GM10266 (cell line): Measurements from ENCODE around the gene HK2.

Experiments used
- DNase-seq: peaks from one replicate; pipeline ENCODE4 v3.0.0; 2012; ENCODE audit errors: extremely low spot score
- TF ChIP-seq, protein P1 (sequence below): IDR thresholded peaks from 2 replicates; pipeline ENCODE4 v1.5.1; 2012; ENCODE audit warnings: mild to moderate bottlenecking, low read depth; ENCODE audit not compliant: control insufficient read depth, insufficient read depth; ENCODE audit errors: missing control alignments

HK2 gene

DNA sequence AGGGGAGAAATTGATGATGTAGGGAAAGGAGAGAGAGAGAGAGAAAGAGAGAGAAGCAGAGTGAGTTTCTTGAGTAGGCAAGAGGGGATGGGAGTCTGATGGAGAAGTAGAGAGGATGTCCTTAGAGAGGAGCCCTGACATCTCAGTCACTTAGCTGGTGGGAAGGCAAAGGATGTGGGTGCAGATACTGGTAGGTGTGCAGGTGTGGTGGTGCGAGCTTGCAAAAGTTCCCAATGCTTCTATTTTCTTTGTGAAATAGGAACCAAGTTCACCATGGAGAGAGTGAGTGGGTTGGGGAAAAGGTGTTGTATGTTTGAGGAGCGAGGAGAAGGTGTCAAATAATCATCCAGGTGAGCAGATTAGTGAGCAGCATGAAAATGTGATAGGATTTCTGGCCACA, 98.0 kb downstream of the HK2 start:
- TF ChIP-seq, protein P1, sequence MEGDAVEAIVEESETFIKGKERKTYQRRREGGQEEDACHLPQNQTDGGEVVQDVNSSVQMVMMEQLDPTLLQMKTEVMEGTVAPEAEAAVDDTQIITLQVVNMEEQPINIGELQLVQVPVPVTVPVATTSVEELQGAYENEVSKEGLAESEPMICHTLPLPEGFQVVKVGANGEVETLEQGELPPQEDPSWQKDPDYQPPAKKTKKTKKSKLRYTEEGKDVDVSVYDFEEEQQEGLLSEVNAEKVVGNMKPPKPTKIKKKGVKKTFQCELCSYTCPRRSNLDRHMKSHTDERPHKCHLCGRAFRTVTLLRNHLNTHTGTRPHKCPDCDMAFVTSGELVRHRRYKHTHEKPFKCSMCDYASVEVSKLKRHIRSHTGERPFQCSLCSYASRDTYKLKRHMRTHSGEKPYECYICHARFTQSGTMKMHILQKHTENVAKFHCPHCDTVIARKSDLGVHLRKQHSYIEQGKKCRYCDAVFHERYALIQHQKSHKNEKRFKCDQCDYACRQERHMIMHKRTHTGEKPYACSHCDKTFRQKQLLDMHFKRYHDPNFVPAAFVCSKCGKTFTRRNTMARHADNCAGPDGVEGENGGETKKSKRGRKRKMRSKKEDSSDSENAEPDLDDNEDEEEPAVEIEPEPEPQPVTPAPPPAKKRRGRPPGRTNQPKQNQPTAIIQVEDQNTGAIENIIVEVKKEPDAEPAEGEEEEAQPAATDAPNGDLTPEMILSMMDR: no peak

DNA sequence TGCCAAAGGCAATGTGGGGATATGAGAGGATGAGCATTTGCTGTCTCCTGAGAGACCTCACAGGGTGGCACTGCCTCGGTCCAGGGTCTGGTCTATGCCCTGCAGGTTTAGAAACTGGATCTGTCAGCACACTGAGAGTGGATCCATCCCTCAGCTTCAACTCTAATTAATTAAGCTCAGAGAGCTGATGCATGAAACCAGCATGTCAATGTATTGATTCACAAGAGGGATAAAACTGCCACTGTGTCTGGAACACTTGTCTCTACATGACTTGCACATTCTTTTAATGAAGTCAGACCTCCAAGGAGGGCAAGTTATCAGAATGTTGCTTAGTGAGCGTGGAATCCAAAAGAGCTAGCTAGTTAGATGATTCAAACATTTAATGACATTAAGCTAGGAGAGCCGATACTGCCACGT, 102.1 kb downstream of the HK2 start:
- no peak for DNase-seq
- TF ChIP-seq, protein P1: no peak

More for the DNA sequence above, 98.0 kb downstream of the HK2 start:
- DNase-seq: no peak

DNA sequence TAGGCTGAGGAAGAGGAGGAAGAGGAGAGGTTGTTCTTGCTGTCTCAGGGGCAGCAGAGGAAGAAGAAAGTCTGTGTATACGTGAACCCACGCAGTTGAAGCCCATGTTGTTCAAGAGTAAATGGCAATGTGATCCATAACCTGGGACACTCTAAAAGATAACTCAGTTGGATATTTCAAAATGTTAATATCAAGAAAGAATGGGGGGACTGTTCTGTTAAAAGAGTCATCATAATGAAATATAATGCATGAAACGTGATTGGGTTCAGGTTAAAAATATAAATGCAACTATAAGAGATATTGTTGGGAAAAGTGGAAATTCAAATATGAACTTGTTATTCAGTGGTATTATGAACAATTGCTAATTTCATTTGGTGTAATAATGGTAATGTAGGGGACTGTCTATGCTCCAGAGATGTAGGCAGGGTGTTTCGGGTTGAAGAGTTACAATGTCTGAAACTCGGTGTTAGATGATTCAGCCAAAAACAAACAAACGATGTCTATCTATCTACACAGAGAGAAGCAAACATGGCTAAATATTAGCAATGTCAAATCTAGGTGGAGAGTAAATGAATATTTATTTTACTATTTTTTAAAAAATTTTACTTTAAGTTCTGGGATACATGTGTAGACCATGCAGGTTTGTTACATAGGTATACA, 103.4 kb downstream of the HK2 start:
- DNase-seq: no peak
- TF ChIP-seq, protein P1: no peak

DNA sequence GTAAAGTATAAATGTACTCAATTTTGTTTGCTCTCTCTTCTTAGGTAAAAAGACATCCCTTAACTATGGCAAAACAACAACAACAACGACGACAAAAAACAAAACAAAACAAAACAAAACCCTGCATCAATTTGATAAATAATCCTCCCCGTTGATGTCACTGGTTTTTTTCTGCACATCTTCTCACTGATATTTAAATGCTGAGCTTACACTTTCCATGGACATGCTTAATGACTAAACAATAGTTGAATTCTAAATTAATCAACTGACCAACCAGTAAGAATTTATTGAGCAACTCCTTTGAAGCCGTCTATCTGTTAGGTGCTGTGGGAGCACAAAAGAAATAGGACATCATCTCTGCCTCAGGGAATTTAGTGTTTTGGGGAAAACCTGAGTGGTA, 104.3 kb downstream of the HK2 start:
- TF ChIP-seq, protein P1: no peak
- no peak for DNase-seq

- TF ChIP-seq, protein P1: no peak
- no peak for DNase-seq
These were observed 106.2 kb downstream of the HK2 start for GRCh38 chr2:74939919-74940812.

DNA sequence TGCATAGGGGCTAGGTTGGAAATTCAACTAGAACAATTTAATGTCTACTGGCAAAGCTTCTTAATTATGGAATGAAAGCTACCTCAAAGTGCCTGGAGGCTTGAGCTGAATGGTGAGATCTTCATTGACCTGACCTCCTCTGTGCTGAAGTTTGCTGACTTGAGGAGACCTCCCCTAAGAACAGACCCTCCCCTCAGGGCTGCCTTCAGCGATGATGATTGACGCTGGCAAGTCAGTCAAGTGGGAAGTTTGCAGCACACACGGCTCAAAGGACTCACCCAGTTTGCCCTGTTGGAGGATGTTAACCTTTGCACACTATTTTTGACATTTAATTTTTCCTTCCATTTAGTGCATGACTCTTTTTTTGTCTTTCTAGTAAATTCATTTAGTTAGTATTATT, 107.4 kb downstream of the HK2 start:
- TF ChIP-seq, protein P1: no peak
- no peak for DNase-seq

DNA sequence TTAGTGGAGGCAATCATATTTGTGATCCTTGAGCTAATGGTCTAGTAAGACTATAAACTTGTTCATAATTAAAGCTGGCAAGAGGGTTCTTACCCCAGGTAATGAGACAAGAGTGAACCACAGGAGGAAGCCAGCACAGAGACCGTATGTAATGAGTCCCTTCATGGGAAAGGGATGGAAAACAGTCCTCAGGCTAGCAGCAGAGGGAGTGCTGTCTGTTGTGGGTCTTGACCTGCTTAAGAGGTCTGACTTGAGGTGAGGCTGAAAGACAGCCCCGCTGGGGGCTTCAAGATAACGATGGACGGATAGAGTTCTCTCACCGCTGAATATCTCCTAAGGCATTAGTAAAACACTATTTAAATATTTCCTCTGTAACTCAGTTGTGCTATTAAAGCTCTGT, 108.3 kb downstream of the HK2 start:
- TF ChIP-seq, protein P1: no peak
- no peak for DNase-seq
